Osteoblast (primary cell): ENCODE results near the gene TIMP2. TPM values are rescaled to one million over a fixed set of nuclear protein-coding genes. Genes with fewer than 3 reads are reported as not detected.

Experiments used
- DNase-seq: peaks from one replicate; pipeline ENCODE4 v3.0.0; 2011; ENCODE audit warnings: low spot score, mixed read lengths; ENCODE audit not compliant: insufficient read length; ENCODE audit errors: missing footprints
- H2AFZ ChIP-seq: 2 replicates; pipeline ENCODE4 v1.6.0; 2011; ENCODE audit warnings: mild to moderate bottlenecking, low read length
- H3K27ac ChIP-seq: 2 replicates; pipeline ENCODE4 v1.5.1; 2011; ENCODE audit warnings: mild to moderate bottlenecking, low read depth, low read length, moderate library complexity
- H3K27me3 ChIP-seq: 2 replicates; pipeline ENCODE4 v1.6.0; 2012; ENCODE audit warnings: mild to moderate bottlenecking, control low read depth, inconsistent platforms, low read length, moderate library complexity; ENCODE audit not compliant: insufficient read depth
- H3K36me3 ChIP-seq: 2 replicates; pipeline ENCODE4 v1.5.1; 2011; ENCODE audit warnings: mild to moderate bottlenecking, low read length, control low read depth, moderate library complexity; ENCODE audit not compliant: insufficient read depth
- H3K4me1 ChIP-seq: 2 replicates; pipeline ENCODE4 v1.5.1; 2011; ENCODE audit warnings: mild to moderate bottlenecking, low read length, control low read depth, moderate library complexity; ENCODE audit not compliant: insufficient read depth
- H3K4me2 ChIP-seq: 2 replicates; pipeline ENCODE4 v1.6.0; 2011; ENCODE audit warnings: mild to moderate bottlenecking, low read length; ENCODE audit not compliant: insufficient read depth
- H3K4me3 ChIP-seq: fragments of 200-600 bp; sonication (generic); 3 replicates; pipeline ENCODE4 v1.5.1; 2012; ENCODE audit warnings: mild to moderate bottlenecking, low read length, inconsistent platforms; ENCODE audit not compliant: insufficient read depth
- H3K79me2 ChIP-seq: 2 replicates; pipeline ENCODE4 v1.6.0; 2012; ENCODE audit warnings: mild to moderate bottlenecking, low read length, control low read depth, inconsistent platforms; ENCODE audit not compliant: insufficient read depth
- H3K9me3 ChIP-seq: 2 replicates; pipeline ENCODE4 v1.5.1; 2011; ENCODE audit warnings: low read depth, low read length, control low read depth
- H4K20me1 ChIP-seq: 2 replicates; pipeline ENCODE4 v1.6.0; 2012; ENCODE audit warnings: mild to moderate bottlenecking, low read length, control low read depth; ENCODE audit not compliant: insufficient read depth
- total RNA-seq: library from RNA; depleted of rRNA; stranded (reverse); fragments of >200 nt; gene quantifications from 2 replicates; pipeline ENCODE4 v1.2.3, GENCODE V29; 2012
- TF ChIP-seq, protein P1 (sequence below): IDR thresholded peaks from 2 replicates; pipeline ENCODE4 v1.5.1; 2011; ENCODE audit warnings: mild to moderate bottlenecking, low read depth, low read length, moderate library complexity; ENCODE audit errors: extremely low read depth

The TIMP2 gene
- total RNA-seq, 1 donor, result 164 TPM

DNA sequence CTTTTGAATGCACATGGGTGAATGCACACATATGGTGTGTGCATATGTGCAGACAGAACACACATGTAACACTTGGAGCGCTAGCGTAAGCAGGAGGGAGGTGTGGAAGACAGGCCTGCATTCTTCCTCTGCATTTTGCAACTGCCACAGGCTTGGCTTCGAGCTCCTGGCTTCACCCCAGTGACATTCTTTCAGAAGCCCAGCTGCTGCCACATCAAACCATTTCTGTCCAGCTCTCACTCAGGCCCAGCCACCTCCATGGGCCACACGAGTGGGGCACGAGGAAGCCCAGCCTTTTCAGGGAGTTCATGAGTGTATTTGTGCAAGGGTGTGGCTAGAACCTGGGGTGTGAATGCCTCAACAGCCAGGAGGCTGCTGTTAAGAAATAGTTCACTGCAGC, 35.7 kb upstream of the TIMP2 start:
- Histone ChIP-seq H3K36me3 (no peaks in the 10 kb centered on the region), H3K27me3 (no peaks in the 10 kb centered on the region), H4K20me1 (no peaks in the 10 kb centered on the region), H3K9me3 (no peaks in the 10 kb centered on the region), H2AFZ (no peak overlapping the region), H3K4me3 (no peak overlapping the region), H3K4me2 (no peak overlapping the region), H3K79me2 (no peaks in the 10 kb centered on the region), H3K4me1 (peaks cover 16% of the 10 kb centered on the region), H3K27ac (no peak overlapping the region)
- DNase-seq, result peak; percentile 36
- TF ChIP-seq, protein P1, sequence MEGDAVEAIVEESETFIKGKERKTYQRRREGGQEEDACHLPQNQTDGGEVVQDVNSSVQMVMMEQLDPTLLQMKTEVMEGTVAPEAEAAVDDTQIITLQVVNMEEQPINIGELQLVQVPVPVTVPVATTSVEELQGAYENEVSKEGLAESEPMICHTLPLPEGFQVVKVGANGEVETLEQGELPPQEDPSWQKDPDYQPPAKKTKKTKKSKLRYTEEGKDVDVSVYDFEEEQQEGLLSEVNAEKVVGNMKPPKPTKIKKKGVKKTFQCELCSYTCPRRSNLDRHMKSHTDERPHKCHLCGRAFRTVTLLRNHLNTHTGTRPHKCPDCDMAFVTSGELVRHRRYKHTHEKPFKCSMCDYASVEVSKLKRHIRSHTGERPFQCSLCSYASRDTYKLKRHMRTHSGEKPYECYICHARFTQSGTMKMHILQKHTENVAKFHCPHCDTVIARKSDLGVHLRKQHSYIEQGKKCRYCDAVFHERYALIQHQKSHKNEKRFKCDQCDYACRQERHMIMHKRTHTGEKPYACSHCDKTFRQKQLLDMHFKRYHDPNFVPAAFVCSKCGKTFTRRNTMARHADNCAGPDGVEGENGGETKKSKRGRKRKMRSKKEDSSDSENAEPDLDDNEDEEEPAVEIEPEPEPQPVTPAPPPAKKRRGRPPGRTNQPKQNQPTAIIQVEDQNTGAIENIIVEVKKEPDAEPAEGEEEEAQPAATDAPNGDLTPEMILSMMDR, result no peak

DNA sequence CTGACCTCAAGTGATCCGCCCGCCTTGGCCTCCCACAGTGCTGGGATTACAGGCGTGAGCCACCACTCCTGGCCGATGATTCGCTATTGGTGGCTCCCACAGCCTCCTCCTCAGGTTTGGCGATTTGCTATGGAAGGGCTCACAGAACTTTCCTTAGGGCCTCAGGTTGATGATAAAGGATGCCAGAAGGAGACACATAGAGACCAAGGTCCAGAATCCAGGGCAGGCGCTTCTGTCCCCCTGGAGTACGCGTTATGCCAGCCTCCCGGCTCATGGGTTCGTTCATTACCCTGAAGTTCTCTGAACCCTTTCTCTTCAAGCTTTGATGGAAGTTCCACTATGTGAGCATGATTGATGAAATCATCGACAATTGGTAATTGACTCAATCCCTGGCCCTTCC, 34.6 kb upstream of the TIMP2 start:
- Histone ChIP-seq H3K4me1 (peaks cover 16% of the 10 kb centered on the region), H3K9me3 (no peaks in the 10 kb centered on the region), H3K4me3 (no peak overlapping the region), H2AFZ (no peak overlapping the region), H3K27ac (no peak overlapping the region), H3K79me2 (no peaks in the 10 kb centered on the region), H3K4me2 (no peak overlapping the region), H3K27me3 (no peaks in the 10 kb centered on the region), H4K20me1 (no peaks in the 10 kb centered on the region), H3K36me3 (no peaks in the 10 kb centered on the region)
- peak; percentile 60 for DNase-seq
- TF ChIP-seq, protein P1, result no peak

DNA sequence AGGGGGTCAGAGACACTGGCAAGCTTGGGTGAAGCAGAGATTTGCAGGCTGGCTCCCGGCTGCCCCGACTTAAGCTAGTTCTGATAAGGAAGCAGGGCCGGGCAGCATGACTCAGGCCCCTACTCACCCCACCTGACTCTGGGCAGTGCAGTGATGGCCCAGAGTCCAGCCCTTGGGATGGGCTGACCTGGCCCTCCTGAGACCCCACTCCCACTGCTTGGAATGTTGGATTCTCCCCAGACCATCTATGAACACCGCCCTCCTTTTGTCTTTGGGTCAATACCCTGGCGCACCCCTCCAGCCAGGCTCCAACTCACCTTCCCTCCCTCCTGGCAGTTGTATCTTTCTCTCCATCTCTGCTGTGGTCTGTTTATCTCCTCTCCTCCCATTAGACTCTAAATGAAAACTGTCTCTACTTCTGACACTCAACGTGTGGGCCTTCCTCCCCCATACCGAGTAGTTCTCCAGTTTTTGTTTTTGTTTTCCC, 33.5 kb upstream of the TIMP2 start:
- Histone ChIP-seq H3K27me3 (no peaks in the 10 kb centered on the region), H3K9me3 (no peaks in the 10 kb centered on the region), H3K4me2 (no peak overlapping the region), H3K27ac (no peak overlapping the region), H3K79me2 (no peaks in the 10 kb centered on the region), H3K4me3 (no peak overlapping the region), H2AFZ (no peak overlapping the region), H4K20me1 (no peaks in the 10 kb centered on the region), H3K4me1 (peaks cover 16% of the 10 kb centered on the region), H3K36me3 (no peaks in the 10 kb centered on the region)
- TF ChIP-seq, protein P1, result no peak
- peak; percentile 91 for DNase-seq

- no peak overlapping the region for H3K4me2 ChIP-seq
- H3K79me2 ChIP-seq, result no peaks in the 10 kb centered on the region
- H3K36me3 ChIP-seq, result no peaks in the 10 kb centered on the region
- no peaks in the 10 kb centered on the region for H3K9me3 ChIP-seq
- H3K4me3 ChIP-seq, result no peak overlapping the region
- H3K27me3 ChIP-seq, result no peaks in the 10 kb centered on the region
- peaks cover 15% of the 10 kb centered on the region for H3K4me1 ChIP-seq
- H2AFZ ChIP-seq, result no peak overlapping the region
- TF ChIP-seq, protein P1, result no peak
- no peaks in the 10 kb centered on the region for H4K20me1 ChIP-seq
- no peak overlapping the region for H3K27ac ChIP-seq
- peak; percentile 72 for DNase-seq
Observed at GRCh38 chr17:78957128-78957527, 31.9 kb upstream of the TIMP2 start.
